Stimulated activated naive CD8-positive, alpha-beta T cell treated with anti-CD3 and anti-CD28 coated beads, Interleukin-15, Interleukin-2, amounts not matched to agents 100 U/mL and 50 U/mL, for 24 hours (primary cell): ENCODE results near the gene PTPN9.
A peak's percentile ranks its signal among the peaks of the same experiment; 100 is the strongest.
"Not testable (repeated sequence)": the region's sequence is repeated elsewhere in the genome, so short reads cannot be mapped to it uniquely, and the experiment has no call there.

Experiments
- ATAC-seq: fragments of 150-1000 bp; cut with Tn5 transposase; one replicate; pipeline ENCODE4 v1.10.0; 2021
- DNase-seq: peaks from one replicate; pipeline ENCODE4 v3.0.0; 2021

The PTPN9 gene

DNA sequence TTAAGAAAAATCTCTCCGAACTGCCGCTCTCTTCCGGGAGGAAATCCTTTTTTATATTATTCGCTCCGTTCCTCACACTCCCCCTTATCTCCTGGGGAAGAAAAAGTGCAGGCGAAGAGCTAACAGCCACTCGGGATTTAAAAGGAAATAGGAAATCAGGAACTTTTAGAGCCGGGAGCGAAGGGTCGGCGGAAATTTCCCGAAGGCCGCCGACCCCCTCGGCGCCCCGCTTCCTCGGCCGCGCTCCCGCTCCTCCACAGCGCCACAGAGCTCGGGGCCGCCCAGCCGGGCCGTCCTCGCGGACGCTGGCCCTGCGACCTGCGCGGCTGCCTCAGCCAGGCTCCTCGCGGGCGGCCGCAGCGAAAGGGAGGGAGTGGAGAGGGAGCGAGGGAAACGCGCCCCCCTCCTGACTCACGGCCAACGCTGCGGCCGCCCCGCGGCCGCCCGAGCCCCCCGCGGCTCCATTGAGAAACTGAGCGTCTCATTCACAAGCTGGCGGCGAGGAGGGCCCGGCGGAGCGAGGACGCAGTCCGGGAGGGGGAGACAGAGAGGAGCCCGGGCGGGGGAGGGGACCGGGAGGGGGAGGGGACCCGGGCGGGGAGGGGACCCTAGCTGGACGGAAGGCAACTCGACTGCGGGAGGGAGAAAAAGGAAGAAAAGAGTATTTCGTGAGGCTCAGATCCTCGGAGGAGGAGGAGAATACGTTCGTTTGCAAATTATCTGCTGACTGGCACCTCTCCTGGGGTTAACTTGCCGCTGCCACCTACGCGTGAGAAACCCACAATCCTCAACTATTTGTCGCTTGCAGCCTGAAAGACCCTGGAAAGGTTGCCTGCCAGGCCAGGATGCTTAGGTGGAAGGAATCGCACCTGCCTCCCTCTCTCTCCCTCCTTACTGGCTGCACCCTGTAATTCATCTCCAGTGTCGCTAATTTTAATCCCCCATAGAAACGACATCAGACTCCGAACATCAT is at the start of gene PTPN9:
Gene PTPN9 (minus strand): TSS at position 368 of the 973 bp plus-strand sequence. CDS start 539 bp downstream, outside the sequence.
- ATAC-seq (peak; percentile 86), DNase-seq (peak; percentile 84)

DNA sequence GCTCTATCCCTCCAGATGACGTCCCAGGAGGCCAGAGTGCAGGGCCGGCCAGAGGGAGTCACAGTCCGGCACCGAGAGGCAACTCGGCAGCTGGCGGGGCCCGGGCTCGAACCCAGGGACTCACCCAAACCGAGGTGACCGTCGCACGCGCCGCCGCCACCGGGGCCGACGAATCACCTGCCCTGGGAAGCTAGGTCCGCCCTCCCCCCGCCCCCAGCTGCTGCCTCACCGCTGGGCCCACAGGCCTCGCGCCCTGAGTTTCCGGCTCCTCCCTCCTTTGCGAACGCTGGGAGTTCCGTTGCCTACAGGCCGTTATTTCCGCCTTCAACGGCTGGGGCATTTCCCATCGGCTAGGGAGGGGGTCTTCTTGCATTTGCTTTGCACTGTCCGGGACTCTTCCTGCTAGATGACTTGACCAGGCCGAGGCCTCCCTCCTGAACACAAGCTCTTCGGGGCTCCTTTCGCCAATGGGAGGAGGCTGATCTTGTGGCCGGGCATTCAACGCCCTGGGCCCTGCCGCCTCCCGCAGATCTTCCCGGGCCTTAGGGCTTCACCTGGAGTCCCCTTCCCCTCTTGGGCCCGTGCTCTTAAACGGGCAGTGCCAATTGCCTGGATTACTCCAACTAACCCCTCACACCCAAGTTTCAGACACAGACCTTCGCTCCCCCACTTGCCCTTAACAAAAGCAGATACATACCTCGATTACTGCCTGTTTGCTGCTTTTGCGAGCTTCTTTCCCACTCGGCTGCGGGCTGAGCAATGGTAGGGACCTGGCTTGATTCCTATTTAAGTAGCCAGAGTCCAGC is 46.6 kb upstream of the PTPN9 start, which contains the start of gene SNUPN:
Gene SNUPN (minus strand): TSS at position 184 of the 806 bp plus-strand sequence. CDS start 4,674 bp downstream, outside the sequence.
- DNase-seq (peak; percentile 94), ATAC-seq (peak; percentile 87)

DNA sequence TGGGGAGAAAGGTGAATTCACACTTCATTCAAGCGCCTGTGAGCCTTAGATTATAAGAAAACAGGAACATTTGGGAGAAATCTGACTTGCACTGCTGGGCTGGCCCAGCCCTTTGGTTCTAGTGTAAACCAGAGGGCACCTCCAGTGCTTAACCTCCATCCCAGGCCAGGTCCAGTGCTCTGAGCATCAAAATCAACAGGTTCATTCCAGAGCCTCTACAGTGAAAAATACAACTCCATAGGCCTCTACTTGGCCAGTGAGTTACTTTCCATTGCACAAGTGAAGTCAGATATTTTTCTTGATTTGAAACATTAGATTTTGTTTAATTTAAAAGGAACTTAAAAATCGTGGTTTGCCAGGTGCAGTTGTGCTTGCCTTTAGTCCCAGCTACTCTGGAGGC is 43.4 kb upstream of the PTPN9 start:
- ATAC-seq (no peak), DNase-seq (no peak)

DNA sequence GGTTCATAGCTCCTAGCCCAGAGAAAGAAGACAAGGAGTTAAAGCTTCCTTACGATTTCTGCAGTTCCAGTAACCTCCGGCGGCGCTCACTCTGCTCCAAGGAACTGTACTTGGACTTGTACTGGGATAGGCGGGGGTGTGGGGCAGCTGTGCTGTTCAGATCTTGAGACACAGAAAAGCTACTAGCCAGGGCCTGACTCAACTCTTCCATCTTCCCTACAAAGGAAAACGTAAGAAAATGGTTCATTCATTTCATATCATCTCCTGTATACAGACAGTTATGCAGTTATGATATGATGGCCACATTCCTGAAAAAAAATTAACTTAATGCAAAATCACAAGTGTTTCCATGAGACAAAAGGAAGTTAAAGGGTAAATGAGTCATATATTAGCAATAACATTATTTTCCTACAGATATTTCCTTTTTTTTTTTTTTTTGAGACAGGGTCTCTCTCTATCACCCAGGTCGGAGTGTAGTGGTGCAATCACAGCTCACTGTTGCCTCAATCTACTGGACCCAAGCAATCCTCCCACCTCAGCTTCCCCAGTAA is 41.8 kb upstream of the PTPN9 start:
- DNase-seq = peak; percentile 32
- ATAC-seq = peak; percentile 20

DNA sequence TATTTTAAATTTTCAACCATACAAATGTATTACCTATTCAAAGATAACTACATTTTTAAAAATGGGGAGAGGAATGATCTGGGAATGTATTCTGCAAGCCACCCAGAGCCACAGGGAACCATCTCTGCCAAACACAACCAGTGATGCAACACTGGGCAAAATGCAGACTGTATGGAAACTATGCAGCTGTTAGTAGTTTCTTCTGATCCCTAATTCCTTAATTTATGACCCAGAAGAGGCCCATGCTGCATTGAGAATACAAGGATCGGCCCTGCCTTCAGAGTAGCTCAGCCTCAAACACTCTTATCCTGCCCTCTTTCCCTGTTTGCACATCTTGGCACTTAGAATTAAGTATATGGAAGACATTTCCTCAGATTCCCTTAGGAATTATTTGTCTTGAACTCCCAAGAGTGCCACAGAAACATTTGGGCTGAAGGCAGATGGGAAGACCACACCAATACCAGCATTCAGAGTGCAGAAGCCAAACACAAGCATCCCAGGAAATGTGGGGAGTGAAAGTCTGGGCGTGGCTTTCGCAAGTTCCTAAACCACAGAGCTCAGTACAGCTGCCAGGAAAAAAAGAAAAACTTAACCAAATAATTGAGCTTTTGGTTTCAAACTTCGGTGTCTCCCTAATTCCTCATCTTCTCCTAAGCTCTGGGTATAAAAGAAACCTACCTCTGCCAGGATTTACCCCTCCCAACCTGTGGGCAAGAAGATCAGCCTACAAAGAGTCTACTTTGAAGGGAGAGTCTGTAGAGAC is 41.1 kb upstream of the PTPN9 start:
- no peak for DNase-seq
- ATAC-seq = peak; percentile 3

DNA sequence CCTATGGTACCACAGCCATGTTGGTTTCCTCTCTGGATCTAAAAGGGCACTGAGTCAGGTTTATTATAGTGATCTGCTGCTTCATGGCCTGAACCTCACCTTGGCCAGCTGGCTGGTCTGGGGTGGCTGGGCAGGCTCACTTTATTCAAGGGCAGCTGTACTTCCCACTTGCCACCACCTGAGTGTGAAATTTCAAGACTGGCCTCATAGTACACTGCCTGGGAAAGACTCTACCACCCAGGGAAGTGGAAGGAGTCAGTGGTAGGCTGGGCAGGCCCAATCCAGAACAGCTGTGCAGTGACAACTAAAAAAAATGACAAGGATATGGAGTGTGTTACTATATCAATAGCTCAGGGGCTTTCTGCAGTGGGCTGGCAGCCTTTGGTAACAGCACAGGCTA is 37.7 kb upstream of the PTPN9 start:
- ATAC-seq (no peak), DNase-seq (no peak)

DNA sequence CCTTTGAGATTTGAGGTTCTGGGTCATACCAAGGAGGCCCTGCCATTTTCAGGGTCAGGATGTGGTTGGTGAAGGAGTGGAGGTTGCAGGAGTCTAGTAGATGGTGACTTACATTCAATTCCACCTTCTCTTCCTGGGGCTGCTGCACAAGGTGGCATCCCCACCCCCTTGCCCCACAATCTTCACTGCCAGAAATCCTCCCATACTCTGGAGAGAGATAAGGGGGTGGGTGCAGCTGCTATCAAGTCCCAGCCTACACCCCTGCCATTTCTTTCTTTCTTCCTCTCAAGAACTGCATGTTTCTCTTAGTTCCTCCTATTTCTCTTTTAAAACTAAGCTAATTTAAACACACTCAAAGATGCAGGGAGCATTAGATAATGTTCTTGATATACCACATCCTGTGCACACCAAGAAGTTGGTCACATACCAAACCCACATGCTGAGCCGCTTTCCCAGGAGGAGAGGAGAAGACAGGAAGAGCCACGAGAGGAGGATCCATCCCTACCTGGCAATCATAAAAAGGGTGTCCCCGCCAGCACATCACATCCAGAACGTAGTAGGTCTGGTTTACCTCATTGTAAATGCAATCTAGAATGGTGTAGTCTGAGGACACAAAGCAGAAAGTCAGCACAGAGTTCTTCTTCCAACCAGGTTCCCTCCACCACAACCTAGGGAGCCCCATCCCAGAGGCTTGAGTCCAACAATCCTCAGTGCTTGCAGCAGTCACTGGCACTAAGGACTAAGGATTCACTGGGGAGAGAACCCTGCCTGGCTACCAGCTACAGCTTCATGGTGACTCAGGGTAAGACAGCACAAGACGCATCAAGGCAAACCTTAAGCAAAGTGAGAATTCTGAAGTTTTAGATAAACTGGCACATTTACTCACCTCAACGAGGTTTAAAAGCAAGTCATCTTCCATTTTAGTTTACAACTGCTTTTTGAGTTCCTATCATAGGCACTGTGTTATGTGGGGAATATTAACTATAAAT is 27.9 kb upstream of the PTPN9 start:
- DNase-seq (peak; percentile 18), ATAC-seq (peak; percentile 85)

DNA sequence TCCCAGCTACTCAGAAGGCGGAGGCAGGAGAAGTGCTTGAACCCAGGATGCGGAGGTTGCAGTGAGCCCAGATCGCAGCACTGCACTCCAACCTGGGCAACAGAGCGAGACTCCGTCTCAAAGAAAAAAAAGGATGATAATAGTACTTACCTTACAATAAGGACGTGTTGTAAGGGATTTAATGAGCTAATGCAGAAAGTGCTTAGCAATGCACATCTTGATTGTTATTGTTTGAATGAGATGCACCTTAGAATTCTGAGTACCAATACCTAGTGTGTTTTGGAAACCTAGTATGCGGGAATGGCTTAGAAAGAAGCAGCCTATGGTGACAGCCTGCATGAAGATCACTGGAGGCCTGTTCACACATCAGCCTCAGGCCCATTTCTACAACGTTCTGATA is 26.9 kb upstream of the PTPN9 start:
- ATAC-seq (no peak), DNase-seq (no peak)

DNA sequence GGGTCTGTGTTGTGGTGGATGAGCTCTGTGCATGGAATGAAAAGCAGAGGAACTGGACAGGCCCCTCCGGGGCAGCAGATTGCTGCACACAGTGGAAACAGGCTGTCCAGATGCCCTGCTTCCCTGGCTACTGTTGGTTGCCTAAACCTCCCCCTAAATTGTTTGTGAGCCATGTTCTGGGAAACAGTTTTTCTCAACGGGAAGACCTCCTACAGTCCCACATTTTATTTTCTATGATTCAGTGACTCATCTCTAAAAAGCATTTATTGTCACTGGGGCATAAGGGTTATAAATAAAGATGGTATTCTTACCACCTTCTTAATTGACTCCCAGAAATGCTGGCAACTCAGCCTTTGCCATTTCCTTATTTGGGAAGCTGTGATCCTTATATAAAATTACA is 20.3 kb upstream of the PTPN9 start:
- no peak for DNase-seq
- no peak for ATAC-seq

DNA sequence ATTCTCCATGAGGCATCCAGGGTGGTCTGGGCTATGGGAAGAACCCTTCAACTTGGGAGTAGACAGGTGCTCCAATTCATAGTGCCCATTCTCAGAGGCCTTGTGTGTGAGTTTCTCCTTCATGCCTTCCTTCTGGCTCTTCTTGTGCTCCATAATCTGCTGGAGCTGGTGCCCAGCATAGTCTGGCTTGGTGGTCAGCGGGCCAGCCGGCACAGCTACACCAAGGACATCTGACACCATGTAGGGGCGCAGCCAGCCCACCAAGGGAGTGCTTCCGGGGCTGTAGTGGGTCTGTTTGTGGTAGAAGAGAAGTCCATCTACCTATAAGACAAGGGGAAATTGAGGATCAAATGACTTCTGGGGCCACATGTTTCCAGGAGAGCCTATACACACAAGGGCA is 19.2 kb upstream of the PTPN9 start:
- no peak for DNase-seq
- ATAC-seq = no peak

DNA sequence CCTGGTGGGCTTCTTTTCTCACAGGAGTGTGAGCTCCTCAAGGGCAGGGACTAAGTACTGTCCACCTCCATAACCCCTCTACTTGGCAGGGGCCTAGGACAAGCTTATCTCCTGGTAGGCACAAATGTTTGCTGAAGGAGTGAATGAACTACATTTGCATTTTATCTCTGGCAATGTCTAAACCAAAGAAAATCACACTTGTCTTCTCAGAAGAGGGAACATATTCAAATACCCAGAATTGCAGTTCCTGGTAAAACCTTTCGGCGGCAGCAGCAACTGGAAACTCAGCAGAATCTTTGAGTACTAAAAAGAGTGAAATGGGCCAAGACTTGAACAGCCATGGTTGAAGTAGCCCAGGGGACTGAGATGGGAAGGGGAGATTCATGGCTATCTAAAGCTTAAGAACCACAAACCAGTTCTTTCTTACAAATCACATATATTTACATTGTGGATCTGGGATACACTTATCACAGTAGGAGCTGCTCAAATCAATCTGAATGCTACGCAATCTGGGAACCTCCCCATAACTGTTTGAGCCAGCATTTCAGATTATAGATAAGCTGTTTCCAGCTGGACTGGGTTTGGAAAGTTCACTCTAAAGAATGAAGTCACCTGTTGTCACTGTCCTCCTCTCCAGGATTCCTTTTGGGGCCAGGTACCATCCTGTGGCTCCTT is 18.7 kb upstream of the PTPN9 start:
- DNase-seq (peak; percentile 26), ATAC-seq (peak; percentile 59)

DNA sequence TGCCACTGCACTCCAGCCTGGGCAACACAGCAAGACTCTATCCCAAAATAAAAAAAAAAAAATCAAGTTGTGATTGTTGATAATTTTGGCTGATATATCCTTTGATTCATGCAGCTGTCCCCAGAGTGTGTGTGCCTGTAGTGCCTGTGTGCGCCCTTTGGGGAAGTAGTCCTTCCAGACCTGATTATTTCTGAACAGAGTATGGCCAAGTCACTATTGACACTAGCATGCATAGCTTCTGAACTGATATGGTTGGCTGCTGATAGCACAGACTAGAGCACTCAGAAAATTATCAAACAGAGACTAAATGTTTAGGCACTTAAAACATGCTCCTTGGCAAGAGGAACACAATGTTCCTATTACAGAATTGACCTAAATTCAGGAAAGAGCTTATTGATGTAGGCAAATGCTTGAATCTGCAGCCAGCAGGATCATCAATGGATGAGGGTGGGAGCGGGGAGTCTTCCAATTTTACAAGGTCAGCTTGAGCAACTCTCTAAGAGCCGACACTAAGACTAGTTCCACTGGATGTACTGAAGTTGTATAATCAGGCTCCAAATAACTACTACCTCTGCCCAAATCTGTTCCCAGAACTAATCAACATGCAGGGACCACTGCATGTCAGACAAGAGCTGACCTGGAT is 17.7 kb upstream of the PTPN9 start:
- DNase-seq = no peak
- no peak for ATAC-seq

DNA sequence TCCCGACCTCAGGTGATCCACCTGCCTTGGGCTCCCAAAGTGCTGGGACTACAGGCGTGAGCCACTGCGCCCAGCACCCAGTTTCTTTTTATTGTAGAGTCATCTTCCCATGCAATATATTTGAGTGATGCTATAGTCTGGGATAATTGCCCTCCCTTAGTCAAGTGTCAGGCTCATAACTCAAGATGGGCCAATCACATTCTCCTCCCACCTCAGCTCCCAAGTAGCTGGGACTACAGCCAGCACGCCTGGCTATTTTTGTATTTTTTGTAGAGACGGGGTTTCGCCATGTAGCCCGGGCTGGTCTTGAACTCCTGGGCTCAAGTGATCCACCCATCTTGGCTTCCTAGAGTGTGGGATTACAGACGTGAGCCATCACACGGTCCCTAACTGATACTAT is 15.2 kb upstream of the PTPN9 start:
- ATAC-seq (no peak), DNase-seq (no peak)

DNA sequence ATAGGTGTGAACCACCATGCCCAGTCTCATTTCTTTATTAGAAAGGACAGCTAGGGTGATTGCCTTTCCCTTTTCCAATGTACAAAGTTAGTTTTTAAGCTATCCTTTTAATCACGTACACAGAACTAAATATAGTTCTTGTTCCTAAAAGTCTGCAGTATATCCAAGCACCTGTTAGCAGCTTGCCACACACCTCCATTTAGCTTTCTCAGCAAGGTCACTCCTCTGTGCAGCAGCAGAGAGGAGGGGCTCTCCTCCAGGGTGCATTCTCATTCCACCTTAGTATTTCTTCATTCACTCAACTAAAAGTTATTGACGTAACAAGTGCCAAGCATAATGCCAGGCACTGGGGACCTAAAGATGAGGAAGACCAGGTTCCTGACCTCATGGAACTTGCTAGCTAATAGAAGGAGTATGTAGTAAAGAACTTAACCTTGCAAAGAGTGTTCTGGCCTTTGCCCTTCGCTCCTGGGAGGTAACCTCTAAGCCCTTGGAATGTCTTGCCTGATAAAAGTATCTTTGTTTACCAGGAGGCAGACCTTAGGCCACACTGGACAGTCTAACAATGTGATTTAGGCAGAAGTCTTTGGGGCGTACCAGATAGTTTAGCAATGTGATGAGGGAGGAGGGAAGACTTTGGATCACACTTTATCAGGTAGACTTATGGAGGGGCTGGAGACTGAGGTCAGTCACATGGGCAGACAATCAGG is 12.7 kb upstream of the PTPN9 start:
- ATAC-seq = no peak
- DNase-seq = no peak

DNA sequence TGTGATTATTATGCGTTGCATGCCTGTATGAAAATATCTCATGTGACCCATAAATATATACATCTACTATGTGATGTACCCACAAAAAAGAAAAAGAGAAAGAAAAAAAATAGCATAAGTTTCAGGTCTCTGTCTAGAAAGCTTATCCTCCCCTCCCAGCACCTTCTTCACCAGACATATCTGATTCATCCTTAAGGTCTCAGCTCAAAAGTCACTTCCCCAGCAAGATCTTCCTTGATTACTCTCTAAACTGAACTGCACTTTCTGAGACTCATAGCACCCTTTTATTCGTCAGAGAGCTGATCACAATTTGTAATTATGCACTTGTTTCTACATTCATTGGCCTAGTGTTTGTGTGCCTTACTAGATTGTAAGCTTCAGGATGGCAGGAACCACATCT is 11.1 kb upstream of the PTPN9 start:
- DNase-seq = no peak
- peak; percentile 19 for ATAC-seq

DNA sequence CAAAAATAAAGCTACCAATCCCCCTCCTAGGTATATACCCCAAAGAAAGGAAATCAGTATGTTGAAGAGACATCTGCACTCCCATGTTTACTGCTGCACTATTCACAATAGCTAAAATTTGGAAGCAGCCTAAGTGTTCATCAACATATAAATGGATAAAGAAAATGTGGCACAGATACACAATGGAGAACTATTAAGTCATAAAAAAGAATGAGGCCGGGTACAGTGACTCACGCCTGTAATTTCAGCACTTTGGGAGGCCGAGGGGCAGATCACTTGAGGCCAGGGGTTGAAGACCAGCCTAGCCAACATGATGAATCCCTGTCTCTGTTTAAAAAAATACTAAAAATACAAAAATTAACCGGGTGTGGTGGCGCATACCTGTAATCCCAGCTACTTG is 10.0 kb upstream of the PTPN9 start:
- ATAC-seq (no peak), DNase-seq (no peak)

DNA sequence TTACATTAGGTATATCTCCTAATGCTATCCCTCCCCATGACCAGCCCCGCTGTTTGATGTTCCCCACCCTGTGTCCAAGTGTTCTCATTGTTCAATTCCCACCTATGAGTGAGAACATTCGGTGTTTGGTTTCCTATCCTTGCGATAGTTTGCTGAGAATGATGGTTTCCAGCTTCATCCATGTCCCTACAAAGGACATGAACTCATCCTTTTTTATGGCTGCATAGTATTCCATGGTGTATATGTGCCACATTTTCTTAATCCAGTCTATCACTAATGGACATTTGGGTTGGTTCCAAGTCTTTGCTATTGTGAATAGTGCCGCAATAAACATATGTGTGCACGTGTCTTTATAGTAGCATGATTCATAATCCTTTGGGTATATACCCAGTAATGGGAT is 7.3 kb upstream of the PTPN9 start:
- ATAC-seq, DNase-seq: not testable (repeated sequence)

DNA sequence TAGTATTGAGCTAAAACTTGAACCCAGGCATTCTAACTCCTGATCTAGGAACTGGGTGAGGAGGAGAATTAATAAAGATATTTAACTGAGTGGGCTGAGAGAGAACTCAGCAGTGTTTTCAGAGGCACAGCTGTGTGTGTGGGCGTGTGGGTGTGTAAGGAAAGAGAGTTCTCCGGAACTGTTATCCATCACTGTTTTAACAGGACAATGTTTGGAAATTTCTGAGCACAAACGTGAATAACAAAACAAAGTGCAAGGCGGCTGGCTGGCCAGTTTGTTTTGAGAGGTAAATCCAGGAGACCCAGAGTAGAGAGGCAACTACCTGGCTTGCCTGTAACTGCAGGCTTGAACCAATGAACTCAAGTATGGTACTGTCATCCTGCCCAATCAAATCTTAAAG is 5.0 kb upstream of the PTPN9 start:
- no peak for ATAC-seq
- no peak for DNase-seq

DNA sequence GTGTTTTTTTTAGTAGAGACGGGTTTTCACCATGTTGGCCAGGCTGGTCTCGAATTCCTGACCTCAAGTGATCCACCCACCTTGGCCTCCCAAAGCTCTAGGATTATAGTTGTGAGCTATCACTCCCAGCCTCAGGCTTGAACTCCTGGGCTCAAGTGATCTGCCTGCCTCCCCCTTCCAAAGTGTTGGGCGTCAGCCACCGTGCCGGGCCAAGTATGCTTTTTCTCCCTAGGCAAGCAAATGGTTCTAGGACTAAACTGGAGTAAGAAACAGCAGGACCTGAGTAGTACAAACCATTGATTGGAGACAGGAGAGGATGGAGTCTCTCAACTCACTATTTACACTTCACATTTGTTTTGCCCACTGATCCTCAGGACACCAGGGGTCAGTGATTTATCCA is 4.6 kb upstream of the PTPN9 start:
- DNase-seq = no peak
- ATAC-seq = no peak
